HG02610 (cell line): ENCODE results near the gene KLHL40.

Source experiments
- ATAC-seq: cut with Tn5 transposase; IDR thresholded peaks from one replicate; pipeline ENCODE4 v1.9.1; 2021; ENCODE audit warnings: mild to moderate bottlenecking, moderate library complexity; ENCODE audit not compliant: unreplicated experiment

Gene KLHL40

GRCh38 chr3:42702066-42702951 is 17.0 kb downstream of the KLHL40 start, which contains the start of gene HHATL:
Gene HHATL, minus strand, starts transcription at chr3:42702798. Its CDS starts 1,972 bp downstream, at chr3:42700826.
- ATAC-seq, result no peak

- ATAC-seq, result no peak
These were observed 17.8 kb downstream of the KLHL40 start for GRCh38 chr3:42702982-42703694.

GRCh38 chr3:42703695-42704025 is 18.3 kb downstream of the KLHL40 start:
- no peak for ATAC-seq

- no peak for ATAC-seq
These were observed 19.0 kb downstream of the KLHL40 start for GRCh38 chr3:42704136-42704841.

- no peak for ATAC-seq
These were observed 19.9 kb downstream of the KLHL40 start for GRCh38 chr3:42705058-42705767.

- ATAC-seq, result no peak
These were observed 20.7 kb downstream of the KLHL40 start for GRCh38 chr3:42705962-42706585.

- ATAC-seq, result no peak
These were observed 21.6 kb downstream of the KLHL40 start for GRCh38 chr3:42706721-42707619.

GRCh38 chr3:42707620-42708355 is 22.5 kb downstream of the KLHL40 start:
- no peak for ATAC-seq

- ATAC-seq, result no peak
These were observed 23.3 kb downstream of the KLHL40 start for GRCh38 chr3:42708611-42709151.

- no peak for ATAC-seq
These were observed 24.3 kb downstream of the KLHL40 start for GRCh38 chr3:42709621-42710020.

- ATAC-seq, result no peak
These were observed 25.1 kb downstream of the KLHL40 start for GRCh38 chr3:42710323-42711021.

GRCh38 chr3:42711491-42712343 is 26.4 kb downstream of the KLHL40 start:
- no peak for ATAC-seq

- no peak for ATAC-seq
These were observed 27.0 kb downstream of the KLHL40 start for GRCh38 chr3:42712344-42712648.

GRCh38 chr3:42712688-42713372 is 27.5 kb downstream of the KLHL40 start:
- no peak for ATAC-seq

GRCh38 chr3:42713747-42714146 is 28.4 kb downstream of the KLHL40 start:
- no peak for ATAC-seq

GRCh38 chr3:42714171-42714852 is 29.0 kb downstream of the KLHL40 start:
- no peak for ATAC-seq
